ENCODE measurements around the gene IGF1R. TPM values are rescaled to one million over a fixed set of nuclear protein-coding genes. Genes with fewer than 3 reads are reported as not detected.

Gene IGF1R
- total and polyA plus RNA-seq, 2 of the 8 experiments (the other 6 are each of a cell fraction or from before 2014, with no cell fraction given), result 32.9 to 109 TPM

- no peaks in the 10 kb centered on the region for H3K4me1 ChIP-seq (replicated peaks in 1 of 4; ENCODE audit: control insufficient read depth in 3 of 4, insufficient read depth in 4 of 4, low read length in 3 of 4)
- H3K18ac ChIP-seq (ENCODE audit: extremely low read depth, low read length), result no peak overlapping the region
- H3K27ac ChIP-seq (ENCODE audit: low read depth, low read length), result no peak overlapping the region
- FAIRE-seq (no peak), DNase-seq (ENCODE audit: low read depth in 1 of 2, low spot score in 2 of 2) (no peak)
- peaks cover 24 to 60% (median 43%) of the 10 kb centered on the region in 4 experiments for H3K36me3 ChIP-seq (ENCODE audit: control insufficient read depth in 2 of 4, insufficient read depth in 4 of 4, low read length in 3 of 4)
- no peak overlapping the region for H2AFZ ChIP-seq (ENCODE audit: low read length)
- no peak overlapping the region for H3K14ac ChIP-seq (ENCODE audit: insufficient read length)
- H3K56ac ChIP-seq (replicated peaks; ENCODE audit: insufficient read length, low read depth, low read length), result no peak overlapping the region
- no peaks in the 10 kb centered on the region for H3K9me3 ChIP-seq (ENCODE audit: insufficient read depth in 2 of 2, low read depth in 1 of 2, low read length in 1 of 2)
- H3K79me1 ChIP-seq (ENCODE audit: low read depth, low read length), result no peaks in the 10 kb centered on the region; the same call in 1 of the 2 replicates
- no peak overlapping the region for H3K4ac ChIP-seq (replicated peaks; ENCODE audit: insufficient read length, low read depth, low read length)
- H3K27me3 ChIP-seq (replicated peaks in 1 of 4; ENCODE audit: control insufficient read depth in 3 of 4, extremely low read depth in 1 of 4, insufficient read depth in 3 of 4, low read length in 3 of 4), result no peaks in the 10 kb centered on the region
- peaks cover 0 to 3% of the 10 kb centered on the region in 2 experiments for H4K20me1 ChIP-seq (replicated peaks in 1 of 2; ENCODE audit: control insufficient read depth in 1 of 2, insufficient read depth in 2 of 2, low read length in 2 of 2)
- no peak overlapping the region for H3K4me2 ChIP-seq (ENCODE audit: insufficient read depth in 1 of 2, low read depth in 2 of 2, low read length in 2 of 2)
- TF ChIP-seq ATF2 (IDR thresholded peaks at IDR 0.05; ENCODE audit: low read length) (no peak), EGR1 (IDR thresholded peaks at IDR 0.05; ENCODE audit: borderline replicate concordance, low read depth, low read length) (no peak), NRF1 (IDR thresholded peaks at IDR 0.05; ENCODE audit: low read depth, low read length) (no peak), SIRT6 (IDR thresholded peaks at IDR 0.05; ENCODE audit: low read length) (no peak), POLR2AphosphoS5 (IDR thresholded peaks at IDR 0.05; ENCODE audit: low read depth, low read length) (no peak), SP1 (IDR thresholded peaks at IDR 0.05; ENCODE audit: low read depth, low read length) (no peak), ASH2L (IDR thresholded peaks at IDR 0.05; ENCODE audit: low read length) (no peak)
- no peak overlapping the region for H3K9ac ChIP-seq (replicated peaks in 1 of 4; ENCODE audit: extremely low read depth in 1 of 4, low read depth in 3 of 4, low read length in 3 of 4)
- H2BK12ac ChIP-seq (ENCODE audit: low read depth, low read length), result no peak overlapping the region
- no peak overlapping the region for H2BK15ac ChIP-seq (ENCODE audit: low read length)
- no peak overlapping the region for H4K91ac ChIP-seq (replicated peaks; ENCODE audit: insufficient read length, low read length)
- no peaks in the 10 kb centered on the region for H3K23me2 ChIP-seq (ENCODE audit: low read depth, low read length)
- no peak overlapping the region for H2AK5ac ChIP-seq (ENCODE audit: low read depth, low read length)
- CTCF ChIA-PET (ENCODE audit: partially characterized antibody), result interaction anchor here (0.9 to 1.2 kb wide), 2 partner anchors 17 to 22 kb away, joined by 3 read pairs; no protein-coding TSS in a partner anchor
- H3K23ac ChIP-seq (ENCODE audit: insufficient read length), result no peak overlapping the region
- H2BK120ac ChIP-seq (replicated peaks; ENCODE audit: low read depth, low read length), result no peak overlapping the region
- POLR2A ChIA-PET (ENCODE audit: partially characterized antibody), result no interaction called here
- H3K4me3 ChIP-seq (ENCODE audit: extremely low read depth in 1 of 4, insufficient read depth in 2 of 4, low read depth in 3 of 4, low read length in 4 of 4), result no peak overlapping the region
- no peak overlapping the region for H2BK5ac ChIP-seq (ENCODE audit: low read depth, low read length)
- WGBS, 2 experiments (ENCODE audit: extremely low coverage in 1 of 2, insufficient coverage in 1 of 2, insufficient read length in 1 of 2, insufficient replicate concordance in 2 of 2, low coverage in 1 of 2, low lambda C conversion rate in 2 of 2, missing lambda C conversion rate in 1 of 2), result 91% methylated on average over 3 of the region's 3 CpGs; no CpG with 5 or more reads in 1 of the 2 experiments
- no peak overlapping the region for H2BK20ac ChIP-seq (ENCODE audit: low read length)
- no peak overlapping the region for H4K5ac ChIP-seq (ENCODE audit: insufficient read length, low read depth, low read length)
- no peaks in the 10 kb centered on the region for H3K79me2 ChIP-seq (ENCODE audit: control insufficient read depth in 1 of 2, insufficient read depth in 2 of 2, low read length in 2 of 2)
- no peak overlapping the region for H4K8ac ChIP-seq (ENCODE audit: extremely low read depth, insufficient read depth, low read length)
Observed at GRCh38 chr15:98927022-98927421, 278.7 kb downstream of the IGF1R start.
